A549 (cell line): ENCODE data around the gene TNNI3K. TPM values are rescaled to one million over a fixed set of nuclear protein-coding genes. Genes with fewer than 3 reads are reported as not detected.

Source experiments
- ATAC-seq, 2 experiments: fragments of 200-7000 bp in 1 of 2; fragments of >200 bp in 1 of 2; cut with Nextera tagmentation in 1 of 2; cut with Tn5 transposase in 1 of 2; 3 replicates each; pipeline versions ENCODE4 v1.8.0 to v1.9.1; 2018 to 2020; ENCODE audit warnings: mild to moderate bottlenecking in 1 of 2, moderate library complexity in 1 of 2
- CTCF ChIA-PET: fragments of 300-600 bp; sonication (Branson Sonifier 250); formaldehyde crosslinking; extraction: SDS; loops from one replicate; lab custom pipeline; 2021; ENCODE audit warnings: antibody characterized with exemption, inconsistent platforms; lab: Yijun Ruan, JAX
- POLR2A ChIA-PET: fragments of 350-600 bp; formaldehyde crosslinking; extraction: SDS; loops from one replicate; lab custom pipeline; 2021; ENCODE audit warnings: antibody characterized with exemption, inconsistent platforms; lab: Yijun Ruan, JAX
- DNase-seq, 2 experiments: peaks; one replicate each; pipeline versions ENCODE4 v3.0.0 to v3.0.0-alpha.2; 2011 to 2016; ENCODE audit warnings: low read depth in 1 of 2, low spot score in 1 of 2
- FAIRE-seq: peaks from 2 replicates; lab custom pipeline; 2011; peaks lifted over from hg19 to GRCh38; lab: Jason Lieb, UNC
- H3K27ac ChIP-seq, 2 experiments: fragments of >200 bp; sonication (Bioruptor Twin); formaldehyde crosslinking; 3 replicates each; pipeline ENCODE4 v1.5.1; 2016 to 2017
- H3K4me1 ChIP-seq: fragments of >200 bp; sonication (Bioruptor Twin); formaldehyde crosslinking; 3 replicates; pipeline ENCODE4 v1.6.1; 2016
- H3K4me2 ChIP-seq: fragments of >200 bp; sonication (Bioruptor Twin); formaldehyde crosslinking; 3 replicates; pipeline ENCODE4 v1.6.1; 2016
- H3K4me3 ChIP-seq: fragments of >200 bp; sonication (Bioruptor Twin); formaldehyde crosslinking; 3 replicates; pipeline ENCODE4 v1.5.1; 2016
- H3K9me3 ChIP-seq: fragments of >200 bp; sonication (Bioruptor Twin); formaldehyde crosslinking; 3 replicates; pipeline ENCODE4 v1.6.1; 2016
- CBX8 ChIP-seq: fragments of 200-600 bp; sonication (generic); IDR thresholded peaks from 2 replicates; pipeline ENCODE4 v1.6.1; 2016
- ESRRA ChIP-seq: fragments of 150-350 bp; IDR thresholded peaks from 2 replicates; pipeline ENCODE4 v1.6.1; 2014; ENCODE audit warnings: mild to moderate bottlenecking, low read length, borderline replicate concordance
- FOSB ChIP-seq: fragments of 250-450 bp; sonication (Bioruptor Pico); IDR thresholded peaks from 2 replicates; pipeline ENCODE4 v1.5.0; 2020; ENCODE audit warnings: mild to moderate bottlenecking, moderate library complexity
- HDAC2 ChIP-seq: fragments of 200-600 bp; sonication (generic); IDR thresholded peaks from 2 replicates; pipeline ENCODE4 v1.6.1; 2016
- HOXB5 ChIP-seq: fragments of 250-450 bp; sonication (Bioruptor Pico); IDR thresholded peaks from 2 replicates; pipeline ENCODE4 v1.5.0; 2020; ENCODE audit warnings: mild to moderate bottlenecking, moderate library complexity
- KDM5A ChIP-seq: fragments of 200-600 bp; sonication (generic); IDR thresholded peaks from 2 replicates; pipeline ENCODE4 v1.6.1; 2016; ENCODE audit warnings: antibody characterized with exemption, mild to moderate bottlenecking
- NFE2L2 ChIP-seq: fragments of 150-350 bp; conservative IDR thresholded peaks from 2 replicates; pipeline ENCODE4 v1.6.1; 2014; ENCODE audit warnings: low read length
- POLR2AphosphoS2 ChIP-seq: conservative IDR thresholded peaks from 2 replicates; pipeline ENCODE4 v1.6.1; 2012; ENCODE audit warnings: low read length, improper control_type of control experiment, inconsistent platforms
- RAD21 ChIP-seq, 2 experiments: fragments of >200 bp in 1 of 2; sonication (Bioruptor Twin) in 1 of 2; formaldehyde crosslinking in 1 of 2; IDR thresholded peaks in 1 of 2; conservative IDR thresholded peaks in 1 of 2; 2 replicates in 1 of 2; 3 replicates in 1 of 2; pipeline ENCODE4 v1.6.1; 2012 to 2018; ENCODE audit warnings: inconsistent platforms in 1 of 2
- RFX5 ChIP-seq: fragments of 450-650 bp; IDR thresholded peaks from 2 replicates; pipeline ENCODE4 v1.7.1; 2014; ENCODE audit warnings: antibody characterized with exemption, mild to moderate bottlenecking, moderate library complexity
- RNF2 ChIP-seq: fragments of 200-600 bp; sonication (generic); IDR thresholded peaks from 2 replicates; pipeline ENCODE4 v1.6.1; 2016; ENCODE audit warnings: low read depth, mild to moderate bottlenecking, antibody characterized with exemption, moderate library complexity, borderline replicate concordance
- SREBF2 ChIP-seq: fragments of 450-650 bp; IDR thresholded peaks from 2 replicates; pipeline ENCODE4 v1.6.1; 2014; ENCODE audit warnings: mild to moderate bottlenecking, moderate library complexity
- TFCP2L1 ChIP-seq: fragments of 250-450 bp; sonication (Bioruptor Pico); IDR thresholded peaks from 2 replicates; pipeline ENCODE4 v1.5.0; 2021; ENCODE audit warnings: mild to moderate bottlenecking
- TP53 ChIP-seq: fragments of 250-450 bp; sonication (Bioruptor Pico); IDR thresholded peaks from 2 replicates; pipeline ENCODE4 v1.5.0; 2021; ENCODE audit warnings: mild to moderate bottlenecking, moderate library complexity
- ZC3H11A ChIP-seq: fragments of 450-650 bp; IDR thresholded peaks from 2 replicates; pipeline ENCODE4 v1.6.1; 2014; ENCODE audit warnings: antibody characterized with exemption, mild to moderate bottlenecking
- ZNF302 ChIP-seq: fragments of 250-450 bp; sonication (Bioruptor Pico); IDR thresholded peaks from 2 replicates; pipeline ENCODE4 v1.9.0; 2021; ENCODE audit warnings: inconsistent platforms, mild to moderate bottlenecking, moderate library complexity
- WGBS: methylation state at CpG from one replicate; pipeline ENCODE4 v1.1.6; 2017; ENCODE audit errors: missing lambda C conversion rate; 5-methylcytosine and 5-hydroxymethylcytosine counted together
- polyA plus RNA-seq, 4 experiments: library from polyadenylated mRNA; depleted of rRNA in 3 of 4; stranded (reverse); fragments of >200 nt; fragmentation: RNase III in 1 of 4; extraction: RNeasy Plus Mini Kit Qiagen cat#74134 plus additional on column Dnase treatment in 1 of 4; gene quantifications; 2 replicates in 3 of 4; 3 replicates in 1 of 4; pipeline ENCODE4 v1.2.3, GENCODE V29; 2011 to 2017
- TF ChIP-seq, protein P1 (sequence below): fragments of >200 bp; sonication (Bioruptor Twin); formaldehyde crosslinking; IDR thresholded peaks from 3 replicates; pipeline ENCODE4 v1.5.1; 2016
- TF ChIP-seq, protein P2 (sequence below): IDR thresholded peaks from 2 replicates; pipeline ENCODE4 v1.6.1; 2012
- TF ChIP-seq, protein P3 (sequence below): fragments of >200 bp; sonication (Bioruptor Twin); formaldehyde crosslinking; IDR thresholded peaks from 2 replicates; pipeline ENCODE4 v1.6.1; 2016
- TF ChIP-seq, protein P4 (sequence below): fragments of 200-600 bp; sonication (generic); IDR thresholded peaks from 2 replicates; pipeline ENCODE4 v1.6.1; 2016; ENCODE audit warnings: antibody characterized with exemption, mild to moderate bottlenecking, moderate library complexity
- TF ChIP-seq, protein P5 (sequence below): fragments of 450-650 bp; IDR thresholded peaks from 2 replicates; pipeline ENCODE4 v1.6.1; 2014; ENCODE audit warnings: antibody characterized with exemption

Gene TNNI3K
- polyA plus RNA-seq, 2 of the 4 experiments (the other 2 are of a cell fraction) = 0.67 TPM; not detected in 1

GRCh38 chr1:74367175-74367813 lies 132.1 kb downstream of the TNNI3K start (continued):
- TF ChIP-seq, protein P1, sequence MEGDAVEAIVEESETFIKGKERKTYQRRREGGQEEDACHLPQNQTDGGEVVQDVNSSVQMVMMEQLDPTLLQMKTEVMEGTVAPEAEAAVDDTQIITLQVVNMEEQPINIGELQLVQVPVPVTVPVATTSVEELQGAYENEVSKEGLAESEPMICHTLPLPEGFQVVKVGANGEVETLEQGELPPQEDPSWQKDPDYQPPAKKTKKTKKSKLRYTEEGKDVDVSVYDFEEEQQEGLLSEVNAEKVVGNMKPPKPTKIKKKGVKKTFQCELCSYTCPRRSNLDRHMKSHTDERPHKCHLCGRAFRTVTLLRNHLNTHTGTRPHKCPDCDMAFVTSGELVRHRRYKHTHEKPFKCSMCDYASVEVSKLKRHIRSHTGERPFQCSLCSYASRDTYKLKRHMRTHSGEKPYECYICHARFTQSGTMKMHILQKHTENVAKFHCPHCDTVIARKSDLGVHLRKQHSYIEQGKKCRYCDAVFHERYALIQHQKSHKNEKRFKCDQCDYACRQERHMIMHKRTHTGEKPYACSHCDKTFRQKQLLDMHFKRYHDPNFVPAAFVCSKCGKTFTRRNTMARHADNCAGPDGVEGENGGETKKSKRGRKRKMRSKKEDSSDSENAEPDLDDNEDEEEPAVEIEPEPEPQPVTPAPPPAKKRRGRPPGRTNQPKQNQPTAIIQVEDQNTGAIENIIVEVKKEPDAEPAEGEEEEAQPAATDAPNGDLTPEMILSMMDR = no peak
- TF ChIP-seq TP53 = no peak

GRCh38 chr1:74368335-74368734 lies 133.1 kb downstream of the TNNI3K start:
- POLR2A ChIA-PET = no interaction called here
- Histone ChIP-seq H3K4me1 (no peaks in the 10 kb centered on the region), H3K4me3 (no peak overlapping the region), H3K9me3 (no peaks in the 10 kb centered on the region), H3K27ac (no peak overlapping the region), H3K4me2 (no peak overlapping the region)
- FAIRE-seq (no peak), DNase-seq (no peak), ATAC-seq (no peak)
- 51% methylated on average over 3 of the region's 3 CpGs for WGBS
- TF ChIP-seq HDAC2 (no peak), RFX5 (no peak), RNF2 (no peak), FOSB (no peak), TFCP2L1 (CRISPR knock-in tag) (no peak), ZC3H11A (no peak), POLR2AphosphoS2 (no peak), SREBF2 (no peak), ZNF302 (CRISPR knock-in tag) (no peak), ESRRA (no peak), CBX8 (no peak), KDM5A (no peak), RAD21 (conservative IDR thresholded peaks at IDR 0.05 in 1 of 2, IDR thresholded peaks at IDR 0.05 in 1 of 2) (no peak), HOXB5 (no peak), NFE2L2 (no peak)
- TF ChIP-seq, protein P2, sequence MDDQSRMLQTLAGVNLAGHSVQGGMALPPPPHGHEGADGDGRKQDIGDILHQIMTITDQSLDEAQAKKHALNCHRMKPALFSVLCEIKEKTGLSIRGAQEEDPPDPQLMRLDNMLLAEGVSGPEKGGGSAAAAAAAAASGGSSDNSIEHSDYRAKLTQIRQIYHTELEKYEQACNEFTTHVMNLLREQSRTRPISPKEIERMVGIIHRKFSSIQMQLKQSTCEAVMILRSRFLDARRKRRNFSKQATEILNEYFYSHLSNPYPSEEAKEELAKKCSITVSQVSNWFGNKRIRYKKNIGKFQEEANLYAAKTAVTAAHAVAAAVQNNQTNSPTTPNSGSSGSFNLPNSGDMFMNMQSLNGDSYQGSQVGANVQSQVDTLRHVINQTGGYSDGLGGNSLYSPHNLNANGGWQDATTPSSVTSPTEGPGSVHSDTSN = no peak
- TF ChIP-seq, protein P3, sequence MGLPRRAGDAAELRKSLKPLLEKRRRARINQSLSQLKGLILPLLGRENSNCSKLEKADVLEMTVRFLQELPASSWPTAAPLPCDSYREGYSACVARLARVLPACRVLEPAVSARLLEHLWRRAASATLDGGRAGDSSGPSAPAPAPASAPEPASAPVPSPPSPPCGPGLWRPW = no peak
- TF ChIP-seq, protein P4, sequence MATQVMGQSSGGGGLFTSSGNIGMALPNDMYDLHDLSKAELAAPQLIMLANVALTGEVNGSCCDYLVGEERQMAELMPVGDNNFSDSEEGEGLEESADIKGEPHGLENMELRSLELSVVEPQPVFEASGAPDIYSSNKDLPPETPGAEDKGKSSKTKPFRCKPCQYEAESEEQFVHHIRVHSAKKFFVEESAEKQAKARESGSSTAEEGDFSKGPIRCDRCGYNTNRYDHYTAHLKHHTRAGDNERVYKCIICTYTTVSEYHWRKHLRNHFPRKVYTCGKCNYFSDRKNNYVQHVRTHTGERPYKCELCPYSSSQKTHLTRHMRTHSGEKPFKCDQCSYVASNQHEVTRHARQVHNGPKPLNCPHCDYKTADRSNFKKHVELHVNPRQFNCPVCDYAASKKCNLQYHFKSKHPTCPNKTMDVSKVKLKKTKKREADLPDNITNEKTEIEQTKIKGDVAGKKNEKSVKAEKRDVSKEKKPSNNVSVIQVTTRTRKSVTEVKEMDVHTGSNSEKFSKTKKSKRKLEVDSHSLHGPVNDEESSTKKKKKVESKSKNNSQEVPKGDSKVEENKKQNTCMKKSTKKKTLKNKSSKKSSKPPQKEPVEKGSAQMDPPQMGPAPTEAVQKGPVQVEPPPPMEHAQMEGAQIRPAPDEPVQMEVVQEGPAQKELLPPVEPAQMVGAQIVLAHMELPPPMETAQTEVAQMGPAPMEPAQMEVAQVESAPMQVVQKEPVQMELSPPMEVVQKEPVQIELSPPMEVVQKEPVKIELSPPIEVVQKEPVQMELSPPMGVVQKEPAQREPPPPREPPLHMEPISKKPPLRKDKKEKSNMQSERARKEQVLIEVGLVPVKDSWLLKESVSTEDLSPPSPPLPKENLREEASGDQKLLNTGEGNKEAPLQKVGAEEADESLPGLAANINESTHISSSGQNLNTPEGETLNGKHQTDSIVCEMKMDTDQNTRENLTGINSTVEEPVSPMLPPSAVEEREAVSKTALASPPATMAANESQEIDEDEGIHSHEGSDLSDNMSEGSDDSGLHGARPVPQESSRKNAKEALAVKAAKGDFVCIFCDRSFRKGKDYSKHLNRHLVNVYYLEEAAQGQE = no peak
- TF ChIP-seq, protein P5, sequence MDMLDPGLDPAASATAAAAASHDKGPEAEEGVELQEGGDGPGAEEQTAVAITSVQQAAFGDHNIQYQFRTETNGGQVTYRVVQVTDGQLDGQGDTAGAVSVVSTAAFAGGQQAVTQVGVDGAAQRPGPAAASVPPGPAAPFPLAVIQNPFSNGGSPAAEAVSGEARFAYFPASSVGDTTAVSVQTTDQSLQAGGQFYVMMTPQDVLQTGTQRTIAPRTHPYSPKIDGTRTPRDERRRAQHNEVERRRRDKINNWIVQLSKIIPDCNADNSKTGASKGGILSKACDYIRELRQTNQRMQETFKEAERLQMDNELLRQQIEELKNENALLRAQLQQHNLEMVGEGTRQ = no peak
- CTCF ChIA-PET = no interaction called here
